KMS-11 (cell line): ENCODE data around the gene RCAN2.

Experiments used
- H2AFZ ChIP-seq: fragments of 200-600 bp; sonication (generic); 2 replicates; pipeline ENCODE4 v1.6.1; 2016; ENCODE audit warnings: antibody characterized with exemption, mixed run types, low read depth
- H3K27ac ChIP-seq: fragments of 200-600 bp; sonication (generic); 2 replicates; pipeline ENCODE4 v1.6.1; 2016; ENCODE audit warnings: mild to moderate bottlenecking, mixed run types
- H3K27me3 ChIP-seq: fragments of 200-600 bp; sonication (generic); 2 replicates; pipeline ENCODE4 v1.6.1; 2017; ENCODE audit warnings: mild to moderate bottlenecking, low read depth, mixed run types, moderate library complexity; ENCODE audit not compliant: insufficient read depth
- H3K36me3 ChIP-seq: fragments of 200-600 bp; sonication (generic); 2 replicates; pipeline ENCODE4 v1.6.1; 2017; ENCODE audit warnings: mild to moderate bottlenecking, mixed run types; ENCODE audit not compliant: insufficient read depth
- H3K4me1 ChIP-seq: fragments of 200-600 bp; sonication (generic); 2 replicates; pipeline ENCODE4 v1.6.1; 2016; ENCODE audit warnings: mild to moderate bottlenecking, low read depth, mixed run types; ENCODE audit not compliant: poor library complexity, severe bottlenecking
- H3K4me2 ChIP-seq: fragments of 200-600 bp; sonication (generic); 2 replicates; pipeline ENCODE4 v1.7.0; 2016; ENCODE audit warnings: mild to moderate bottlenecking, mixed run types
- H3K4me3 ChIP-seq: fragments of 200-600 bp; sonication (generic); IDR thresholded peaks from 2 replicates; pipeline ENCODE4 v1.6.1; 2017; ENCODE audit warnings: low read depth, low read length, mixed read lengths; ENCODE audit not compliant: insufficient read depth
- H3K79me2 ChIP-seq: fragments of 200-600 bp; sonication (generic); 2 replicates; pipeline ENCODE4 v1.6.1; 2016; ENCODE audit warnings: low read depth, mixed run types; ENCODE audit not compliant: insufficient read depth
- H3K9ac ChIP-seq: fragments of 200-600 bp; sonication (generic); 2 replicates; pipeline ENCODE4 v1.6.1; 2016; ENCODE audit warnings: mild to moderate bottlenecking, mixed run types
- H4K20me1 ChIP-seq: fragments of 200-600 bp; sonication (generic); 2 replicates; pipeline ENCODE4 v1.6.1; 2016; ENCODE audit warnings: mild to moderate bottlenecking, mixed run types; ENCODE audit not compliant: insufficient read depth
- TF ChIP-seq, protein P1 (sequence below): fragments of 200-600 bp; sonication (generic); conservative IDR thresholded peaks from 2 replicates; pipeline ENCODE4 v1.6.1; 2017; ENCODE audit warnings: low read depth, mild to moderate bottlenecking, antibody characterized with exemption, low read length, moderate library complexity, mixed read lengths

Gene RCAN2

GRCh38 chr6:46287681-46288080 is 203.6 kb downstream of the RCAN2 start:
- no peaks in the 10 kb centered on the region for H3K4me1 ChIP-seq
- H3K4me2 ChIP-seq = no peak overlapping the region
- TF ChIP-seq, protein P1, sequence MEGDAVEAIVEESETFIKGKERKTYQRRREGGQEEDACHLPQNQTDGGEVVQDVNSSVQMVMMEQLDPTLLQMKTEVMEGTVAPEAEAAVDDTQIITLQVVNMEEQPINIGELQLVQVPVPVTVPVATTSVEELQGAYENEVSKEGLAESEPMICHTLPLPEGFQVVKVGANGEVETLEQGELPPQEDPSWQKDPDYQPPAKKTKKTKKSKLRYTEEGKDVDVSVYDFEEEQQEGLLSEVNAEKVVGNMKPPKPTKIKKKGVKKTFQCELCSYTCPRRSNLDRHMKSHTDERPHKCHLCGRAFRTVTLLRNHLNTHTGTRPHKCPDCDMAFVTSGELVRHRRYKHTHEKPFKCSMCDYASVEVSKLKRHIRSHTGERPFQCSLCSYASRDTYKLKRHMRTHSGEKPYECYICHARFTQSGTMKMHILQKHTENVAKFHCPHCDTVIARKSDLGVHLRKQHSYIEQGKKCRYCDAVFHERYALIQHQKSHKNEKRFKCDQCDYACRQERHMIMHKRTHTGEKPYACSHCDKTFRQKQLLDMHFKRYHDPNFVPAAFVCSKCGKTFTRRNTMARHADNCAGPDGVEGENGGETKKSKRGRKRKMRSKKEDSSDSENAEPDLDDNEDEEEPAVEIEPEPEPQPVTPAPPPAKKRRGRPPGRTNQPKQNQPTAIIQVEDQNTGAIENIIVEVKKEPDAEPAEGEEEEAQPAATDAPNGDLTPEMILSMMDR = no peak
- H2AFZ ChIP-seq = no peak overlapping the region
- H3K27ac ChIP-seq = no peak overlapping the region
- no peak overlapping the region for H3K4me3 ChIP-seq
- H3K27me3 ChIP-seq = no peaks in the 10 kb centered on the region
- H3K79me2 ChIP-seq = no peaks in the 10 kb centered on the region
- H3K36me3 ChIP-seq = no peaks in the 10 kb centered on the region
- H3K9ac ChIP-seq = no peak overlapping the region
- H4K20me1 ChIP-seq = no peaks in the 10 kb centered on the region

- Histone ChIP-seq H3K36me3 (no peaks in the 10 kb centered on the region), H3K9ac (no peak overlapping the region), H3K4me1 (no peaks in the 10 kb centered on the region), H4K20me1 (no peaks in the 10 kb centered on the region), H2AFZ (no peak overlapping the region), H3K27me3 (no peaks in the 10 kb centered on the region), H3K27ac (no peak overlapping the region), H3K4me3 (no peak overlapping the region), H3K79me2 (no peaks in the 10 kb centered on the region), H3K4me2 (no peak overlapping the region)
- TF ChIP-seq, protein P1 = no peak
Measured at GRCh38 chr6:46287043-46287442, 204.2 kb downstream of the RCAN2 start.

GRCh38 chr6:46284475-46284874 is 206.8 kb downstream of the RCAN2 start:
- Histone ChIP-seq H3K79me2 (no peaks in the 10 kb centered on the region), H3K27ac (no peak overlapping the region), H3K9ac (no peak overlapping the region), H3K27me3 (no peaks in the 10 kb centered on the region), H2AFZ (no peak overlapping the region), H3K4me3 (no peak overlapping the region), H4K20me1 (no peaks in the 10 kb centered on the region), H3K4me1 (no peaks in the 10 kb centered on the region), H3K36me3 (no peaks in the 10 kb centered on the region), H3K4me2 (no peak overlapping the region)
- TF ChIP-seq, protein P1 = no peak

GRCh38 chr6:46281110-46281509 is 210.1 kb downstream of the RCAN2 start:
- no peaks in the 10 kb centered on the region for H4K20me1 ChIP-seq
- no peaks in the 10 kb centered on the region for H3K36me3 ChIP-seq
- H3K79me2 ChIP-seq = no peaks in the 10 kb centered on the region
- H2AFZ ChIP-seq = no peak overlapping the region
- H3K27me3 ChIP-seq = no peaks in the 10 kb centered on the region
- H3K4me3 ChIP-seq = no peak overlapping the region
- no peak overlapping the region for H3K27ac ChIP-seq
- no peak overlapping the region for H3K4me2 ChIP-seq
- TF ChIP-seq, protein P1 = no peak
- H3K4me1 ChIP-seq = no peaks in the 10 kb centered on the region
- no peak overlapping the region for H3K9ac ChIP-seq
